ENCODE measurements around the gene NEUROG2.

The NEUROG2 gene

GRCh38 chr4:112472318-112472717, 43.7 kb downstream of the NEUROG2 start:
- no peak for DNase-seq

Measured in CD4-positive, alpha-beta T cell treated with Interferon gamma for 1 hour (primary cell).